SJSA1 (cell line): ENCODE measurements around the gene CDKAL1. TPM values are rescaled to one million over a fixed set of nuclear protein-coding genes. Genes with fewer than 3 reads are reported as not detected.
A peak's percentile ranks its signal among the peaks of the same experiment; 100 is the strongest.

Experiments
- DNase-seq, 2 experiments: peaks; one replicate each; pipeline ENCODE4 v3.0.0-alpha.2; 2015 to 2020; ENCODE audit warnings: low spot score in 2 of 2, low read depth in 1 of 2
- H3K27ac ChIP-seq: fragments of 250-450 bp; sonication (Bioruptor Pico); 2 replicates; pipeline ENCODE4 v1.5.1; 2020; ENCODE audit warnings: mild to moderate bottlenecking, moderate library complexity
- H3K27me3 ChIP-seq: fragments of 250-450 bp; sonication (Bioruptor Pico); replicated peaks from 2 replicates; pipeline ENCODE4 v1.5.1; 2020; ENCODE audit warnings: mild to moderate bottlenecking, moderate library complexity
- H3K36me3 ChIP-seq: fragments of 250-450 bp; sonication (Bioruptor Pico); 2 replicates; pipeline ENCODE4 v1.5.1; 2020; ENCODE audit warnings: mild to moderate bottlenecking
- H3K4me1 ChIP-seq: fragments of 250-450 bp; sonication (Bioruptor Pico); replicated peaks from 2 replicates; pipeline ENCODE4 v1.6.1; 2021; ENCODE audit warnings: mild to moderate bottlenecking
- H3K4me3 ChIP-seq: fragments of 250-450 bp; sonication (Bioruptor Pico); 2 replicates; pipeline ENCODE4 v1.5.1; 2020; ENCODE audit warnings: mild to moderate bottlenecking
- H3K9me3 ChIP-seq: fragments of 250-450 bp; sonication (Bioruptor Pico); replicated peaks from 2 replicates; pipeline ENCODE4 v1.5.1; 2020; ENCODE audit warnings: mild to moderate bottlenecking
- total RNA-seq: library from RNA; depleted of rRNA; stranded (reverse); fragments of >200 nt; shearing (Covaris generic); gene quantifications from 2 replicates; pipeline ENCODE4 v1.2.3, GENCODE V29; 2014

Gene CDKAL1
- total RNA-seq, 1 experiment from 2014 or later, result 25.7 TPM

DNA sequence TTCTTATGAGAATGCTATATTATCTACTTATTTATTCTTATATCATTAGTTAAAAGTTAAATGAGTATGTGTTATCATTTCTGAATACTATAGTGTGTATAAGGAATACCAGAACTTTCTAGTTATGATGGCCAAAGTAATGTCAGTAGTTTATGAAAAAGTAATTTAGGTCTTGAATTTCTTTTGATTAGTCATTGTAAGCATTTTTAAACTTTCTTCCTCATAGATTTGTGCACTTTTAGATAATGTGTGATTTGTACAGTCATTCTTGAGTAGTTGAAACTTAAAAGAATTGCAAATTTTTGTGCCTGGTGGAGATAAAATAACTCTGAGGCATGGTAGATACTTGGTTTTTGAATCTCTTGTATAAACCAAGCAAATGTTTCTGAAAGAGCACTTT lies 311.3 kb downstream of the CDKAL1 start:
- Histone ChIP-seq H3K4me3 (no peak overlapping the region), H3K9me3 (no peaks in the 10 kb centered on the region), H3K4me1 (no peaks in the 10 kb centered on the region), H3K27me3 (no peaks in the 10 kb centered on the region), H3K27ac (no peak overlapping the region), H3K36me3 (no peaks in the 10 kb centered on the region)
- no peak for DNase-seq

DNA sequence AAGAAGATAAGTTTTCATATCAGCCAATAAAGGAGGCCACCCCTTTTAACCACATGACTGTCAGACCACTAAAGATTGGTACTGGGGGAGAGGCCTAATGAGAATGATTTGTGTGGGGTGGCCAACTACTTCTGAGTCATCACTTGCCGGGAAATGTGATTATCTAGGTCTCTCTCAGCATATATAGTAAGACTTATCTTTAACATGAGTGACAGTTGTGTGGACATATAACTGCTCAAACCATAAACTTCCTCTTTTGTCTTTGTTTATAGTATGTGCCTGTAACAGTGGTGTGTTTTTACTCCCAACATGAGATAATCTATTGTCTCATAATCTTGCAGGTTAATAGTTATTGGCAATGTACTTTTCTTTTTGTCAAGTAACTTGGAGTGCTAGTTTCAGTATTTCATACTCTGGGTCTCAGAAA lies 312.4 kb downstream of the CDKAL1 start:
- H3K4me3 ChIP-seq, result no peak overlapping the region
- no peak for DNase-seq
- no peaks in the 10 kb centered on the region for H3K9me3 ChIP-seq
- H3K27ac ChIP-seq, result no peak overlapping the region
- no peaks in the 10 kb centered on the region for H3K36me3 ChIP-seq
- H3K27me3 ChIP-seq, result no peaks in the 10 kb centered on the region
- no peaks in the 10 kb centered on the region for H3K4me1 ChIP-seq

DNA sequence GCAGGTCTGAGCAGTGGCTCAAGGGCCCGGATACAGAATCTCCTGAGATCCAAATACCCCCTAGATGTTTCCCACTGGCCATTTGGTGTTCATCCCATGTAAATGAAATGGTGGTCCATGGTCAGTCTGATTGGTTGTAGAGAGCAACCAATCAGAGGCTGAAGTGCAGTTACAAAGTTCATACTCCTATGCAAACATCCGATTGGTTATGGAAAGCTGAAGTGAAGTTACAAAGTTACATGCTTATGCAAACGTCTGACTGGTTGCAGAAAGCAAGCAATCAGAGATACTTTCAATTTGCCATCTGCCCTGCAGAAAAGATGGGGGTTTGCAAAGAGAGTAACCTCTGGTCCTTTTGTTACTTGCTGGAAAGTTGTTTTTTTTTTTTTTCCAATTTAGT lies 313.6 kb downstream of the CDKAL1 start:
- Histone ChIP-seq H3K27me3 (no peaks in the 10 kb centered on the region), H3K9me3 (no peaks in the 10 kb centered on the region), H3K36me3 (no peaks in the 10 kb centered on the region), H3K27ac (no peak overlapping the region), H3K4me3 (no peak overlapping the region), H3K4me1 (no peaks in the 10 kb centered on the region)
- no peak for DNase-seq

DNA sequence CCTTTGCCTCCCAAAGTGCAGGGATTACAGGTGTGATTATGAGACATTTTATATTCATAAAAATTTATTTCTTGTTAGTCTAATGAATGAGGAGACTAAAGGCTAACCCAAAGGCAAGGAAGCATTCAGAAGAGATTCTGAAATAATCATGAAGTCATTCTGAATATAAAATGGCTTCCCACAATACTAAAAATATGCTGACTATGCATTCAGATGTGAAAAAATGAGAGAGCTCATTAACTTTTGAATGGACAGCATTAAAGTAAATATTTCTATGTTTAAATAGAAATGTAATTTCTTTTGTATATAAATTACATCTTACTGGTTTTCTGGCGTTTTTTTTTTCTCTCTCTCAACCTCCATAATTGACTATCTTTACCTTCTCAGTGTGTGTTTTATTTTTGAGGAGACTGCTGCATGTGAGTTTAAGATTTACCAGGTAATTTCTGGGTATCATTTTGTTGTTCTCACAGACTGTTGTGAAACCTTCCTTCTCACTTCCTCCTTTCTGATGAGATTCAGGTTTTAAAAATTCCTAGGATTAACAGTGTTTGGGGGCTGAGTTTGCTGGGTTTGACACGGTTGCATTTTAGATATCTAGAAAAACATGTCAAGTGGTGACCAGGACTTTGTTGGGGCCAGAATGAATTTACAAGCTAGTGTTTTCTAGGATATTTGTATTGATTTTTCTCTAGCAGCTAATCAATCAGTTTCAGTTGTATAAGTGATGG lies 316.6 kb downstream of the CDKAL1 start:
- Histone ChIP-seq H3K27ac (no peak overlapping the region), H3K27me3 (no peaks in the 10 kb centered on the region), H3K4me3 (no peak overlapping the region)

DNA sequence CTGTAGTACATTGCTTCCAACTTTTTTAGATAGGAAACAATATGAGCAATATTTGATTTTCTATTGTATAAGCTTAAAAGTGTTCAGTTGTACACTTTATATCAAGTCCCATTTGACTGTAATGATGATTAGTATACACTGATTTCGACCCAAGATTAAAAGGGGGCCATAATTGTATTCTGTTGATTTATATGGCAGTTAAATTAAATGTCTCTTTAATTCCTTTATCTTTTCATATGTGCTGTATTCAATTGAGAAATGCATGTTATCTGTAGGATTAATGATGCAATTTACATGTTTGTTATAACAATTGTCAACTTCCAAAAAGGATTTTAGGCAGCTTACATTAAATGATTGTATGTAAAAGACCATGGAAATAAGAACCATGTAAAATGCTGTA lies 317.5 kb downstream of the CDKAL1 start:
- Histone ChIP-seq H3K27me3 (no peaks in the 10 kb centered on the region), H3K36me3 (no peaks in the 10 kb centered on the region)

More for the DNA sequence above, 316.6 kb downstream of the CDKAL1 start:
- Histone ChIP-seq H3K36me3 (no peaks in the 10 kb centered on the region), H3K9me3 (no peaks in the 10 kb centered on the region), H3K4me1 (no peaks in the 10 kb centered on the region)
- DNase-seq, result no peak

DNA sequence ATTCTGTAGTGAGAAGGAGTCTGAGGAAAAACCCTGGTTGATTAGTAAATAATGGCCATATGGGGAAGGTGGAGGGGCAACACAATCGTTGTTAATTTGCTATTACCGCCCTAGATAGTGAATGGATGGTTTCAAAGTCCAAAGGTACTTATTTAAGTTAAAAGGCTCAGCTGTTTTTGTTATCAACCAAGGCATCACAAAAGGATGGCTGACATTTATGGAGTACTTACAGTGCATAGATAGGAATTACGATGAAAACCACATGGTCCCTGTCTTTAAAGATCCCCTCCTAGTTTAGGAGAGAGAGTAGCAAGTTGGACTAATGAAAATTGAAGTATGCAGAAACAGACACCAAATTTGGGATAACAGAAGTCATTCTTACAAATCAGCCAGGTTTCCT lies 319.6 kb downstream of the CDKAL1 start:
- H3K27me3 ChIP-seq, result no peaks in the 10 kb centered on the region

More for the DNA sequence above, 317.5 kb downstream of the CDKAL1 start:
- Histone ChIP-seq H3K4me3 (no peak overlapping the region), H3K9me3 (no peaks in the 10 kb centered on the region), H3K27ac (no peak overlapping the region), H3K4me1 (no peaks in the 10 kb centered on the region)
- DNase-seq, result no peak

DNA sequence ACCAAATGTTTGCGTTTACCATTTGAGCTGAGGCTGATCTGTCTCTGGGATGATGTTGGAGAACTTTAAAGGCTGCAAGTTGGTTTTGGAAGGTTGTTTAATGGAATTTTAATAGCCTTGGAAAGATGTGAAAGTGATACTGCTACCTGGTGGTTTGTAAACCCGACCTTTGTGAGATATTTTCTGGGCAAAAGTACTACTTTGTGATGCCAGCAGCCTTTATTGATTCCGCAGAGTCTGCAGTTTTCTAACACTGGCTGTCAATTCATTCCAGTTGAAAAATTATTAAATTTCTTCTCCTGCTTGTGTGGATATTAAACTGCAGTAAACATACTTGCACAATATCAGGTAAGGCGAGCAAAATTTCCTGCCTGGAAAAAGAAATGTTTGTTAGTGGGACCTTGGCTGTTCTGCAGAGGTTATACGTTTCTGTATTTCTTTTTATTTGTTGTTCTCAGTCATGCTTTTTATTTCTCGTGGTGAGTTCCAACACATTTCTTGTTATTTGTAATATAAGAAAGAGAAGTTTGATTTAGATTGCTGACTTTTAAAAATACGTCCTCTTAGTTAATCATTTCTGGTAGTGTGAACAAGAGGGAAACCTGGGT lies 322.5 kb downstream of the CDKAL1 start:
- Histone ChIP-seq H3K27me3 (no peaks in the 10 kb centered on the region), H3K4me3 (no peak overlapping the region), H3K4me1 (no peaks in the 10 kb centered on the region), H3K36me3 (no peaks in the 10 kb centered on the region), H3K27ac (no peak overlapping the region), H3K9me3 (no peaks in the 10 kb centered on the region)
- no peak for DNase-seq

More for the DNA sequence above, 319.6 kb downstream of the CDKAL1 start:
- no peak for DNase-seq
- Histone ChIP-seq H3K27ac (no peak overlapping the region), H3K9me3 (no peaks in the 10 kb centered on the region), H3K36me3 (no peaks in the 10 kb centered on the region), H3K4me1 (no peaks in the 10 kb centered on the region), H3K4me3 (no peak overlapping the region)

DNA sequence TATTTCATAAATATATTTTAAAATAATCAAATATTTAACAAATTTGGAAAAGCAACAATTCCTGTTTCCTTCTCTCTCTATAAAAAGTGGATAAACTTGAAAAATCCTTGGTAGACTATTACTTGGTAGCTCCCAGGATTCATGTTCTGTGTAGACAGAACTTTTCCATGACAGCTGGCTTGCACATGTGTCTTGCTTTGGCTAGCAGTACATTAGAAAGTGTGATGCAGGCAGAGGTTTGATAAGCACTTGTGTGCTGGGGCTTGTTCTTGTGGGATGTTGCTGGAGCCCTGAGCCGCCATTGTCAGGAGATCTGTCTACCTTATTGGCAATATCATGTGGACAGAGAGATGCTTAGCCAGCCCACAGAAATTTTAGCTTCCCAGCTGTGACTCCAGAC lies 327.2 kb downstream of the CDKAL1 start:
- Histone ChIP-seq H3K9me3 (no peaks in the 10 kb centered on the region), H3K4me1 (no peaks in the 10 kb centered on the region), H3K27ac (no peak overlapping the region), H3K36me3 (no peaks in the 10 kb centered on the region), H3K4me3 (no peak overlapping the region), H3K27me3 (no peaks in the 10 kb centered on the region)
- DNase-seq, result no peak

DNA sequence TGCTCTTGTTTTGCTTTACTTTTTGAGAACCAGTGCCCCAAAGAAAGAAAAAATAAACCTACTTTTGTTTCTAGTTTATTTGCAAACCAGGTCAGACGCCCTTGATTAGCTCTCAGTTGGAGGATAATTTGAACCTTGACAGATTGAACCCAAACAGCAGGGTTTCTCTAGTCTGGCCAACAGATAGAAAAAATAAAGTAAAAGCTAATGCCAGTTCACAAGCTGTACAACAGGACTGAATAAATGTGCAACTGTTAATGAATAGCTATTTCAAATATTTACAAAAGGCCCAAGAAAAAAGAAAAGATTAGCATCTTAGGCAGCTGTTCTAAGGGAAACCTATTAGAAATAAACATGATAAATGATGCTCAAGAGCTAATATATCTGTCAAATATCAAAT lies 331.8 kb downstream of the CDKAL1 start:
- H3K4me3 ChIP-seq, result no peak overlapping the region
- no peaks in the 10 kb centered on the region for H3K9me3 ChIP-seq
- peaks cover 11% of the 10 kb centered on the region for H3K4me1 ChIP-seq

DNA sequence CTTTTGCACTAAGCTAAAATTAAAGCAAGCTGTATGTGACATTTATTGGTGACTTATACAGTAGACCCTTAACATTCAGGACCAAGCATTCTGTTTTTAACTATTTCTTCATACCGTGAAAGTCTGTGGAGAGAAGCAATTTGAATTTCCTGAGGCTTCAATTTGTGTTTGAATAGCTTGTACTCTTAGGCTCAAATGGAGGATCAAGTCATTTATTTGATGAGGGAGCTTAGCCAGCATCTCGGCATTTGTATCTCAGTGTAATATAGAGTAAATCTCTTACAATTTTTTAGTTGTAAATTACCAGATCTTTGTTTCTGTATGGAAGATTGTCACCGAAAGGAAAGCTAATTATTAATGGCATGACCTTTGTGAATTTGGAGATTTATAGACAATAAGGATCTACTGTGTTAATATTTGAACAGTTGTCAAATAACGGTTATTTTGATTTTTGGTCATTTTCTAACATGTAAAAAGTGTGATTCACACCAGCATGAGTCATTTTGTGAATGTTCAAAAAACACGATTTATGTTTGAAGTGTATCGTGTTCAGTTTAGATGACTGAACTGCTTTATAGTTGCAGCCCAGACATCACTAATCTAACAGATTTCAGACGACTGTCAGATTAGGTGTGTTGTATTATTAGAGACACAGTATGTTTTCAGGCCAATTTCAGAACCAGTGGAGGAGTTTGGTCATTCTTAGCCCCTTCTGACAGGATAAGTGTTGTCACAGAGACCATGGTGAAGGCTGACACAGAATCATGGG lies 332.9 kb downstream of the CDKAL1 start:
- Histone ChIP-seq H3K27me3 (no peaks in the 10 kb centered on the region), H3K4me1 (peaks cover 11% of the 10 kb centered on the region), H3K27ac (peak overlapping the region; percentile 3; the same call in 1 of the 2 replicates), H3K9me3 (no peaks in the 10 kb centered on the region), H3K4me3 (no peak overlapping the region), H3K36me3 (no peaks in the 10 kb centered on the region)
- DNase-seq, result no peak

More for the DNA sequence above, 331.8 kb downstream of the CDKAL1 start:
- Histone ChIP-seq H3K27ac (no peak overlapping the region), H3K27me3 (no peaks in the 10 kb centered on the region), H3K36me3 (no peaks in the 10 kb centered on the region)
- DNase-seq, result no peak

DNA sequence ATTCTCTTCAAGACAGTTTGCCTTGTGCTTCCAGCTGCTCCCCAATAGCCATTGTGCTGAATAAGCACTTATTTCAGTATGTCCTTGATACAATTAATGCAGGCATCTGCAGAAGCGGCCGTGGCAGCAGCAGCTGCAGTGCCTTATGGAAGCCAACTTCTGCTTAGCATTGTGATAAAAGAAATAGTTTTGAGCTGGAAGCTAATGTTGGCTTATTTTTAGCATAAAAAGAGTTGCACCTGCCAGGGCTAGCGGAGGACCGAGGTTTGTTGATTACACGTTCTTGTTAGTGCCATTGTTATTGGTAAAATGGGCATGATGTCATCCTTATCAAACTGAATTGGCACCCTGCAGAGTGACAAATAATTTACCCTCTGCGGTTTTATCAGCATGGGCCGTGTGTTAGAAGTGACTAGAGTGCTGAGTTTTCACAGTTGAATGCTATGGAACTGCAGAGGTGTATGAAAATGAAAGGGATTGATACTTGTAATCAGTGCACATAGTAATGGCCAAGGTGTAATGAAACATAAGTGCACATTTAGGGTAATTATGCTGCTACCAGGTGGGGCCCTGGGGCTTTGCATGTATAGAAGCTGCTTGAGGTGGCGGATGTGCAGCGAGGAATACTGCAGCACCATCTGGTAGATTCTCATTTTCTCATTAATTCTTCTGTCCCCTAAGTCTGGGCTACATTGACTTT lies 334.3 kb downstream of the CDKAL1 start:
- Histone ChIP-seq H3K27me3 (no peaks in the 10 kb centered on the region), H3K27ac (no peak overlapping the region)
- no peak for DNase-seq

DNA sequence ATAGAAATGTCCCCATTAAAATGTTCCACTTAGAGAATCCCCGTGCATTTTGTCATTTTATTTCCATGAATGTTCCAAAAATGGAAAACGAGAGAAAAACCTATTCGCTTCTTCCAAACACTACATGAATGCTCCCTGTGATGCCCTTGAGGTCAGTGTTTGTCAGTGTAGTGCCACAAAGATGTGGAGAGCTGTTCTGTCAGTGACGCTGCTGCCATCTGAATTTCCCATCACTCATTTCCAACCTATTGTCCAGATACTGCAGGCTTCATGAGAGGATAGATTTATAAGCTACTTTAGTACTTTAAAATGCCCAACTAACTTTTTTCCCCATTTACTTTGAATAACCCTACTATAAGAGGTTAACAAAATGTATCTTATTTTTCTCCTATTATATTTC lies 335.8 kb downstream of the CDKAL1 start:
- H3K27ac ChIP-seq, result no peak overlapping the region
- H3K4me1 ChIP-seq, result peaks cover 11% of the 10 kb centered on the region
- no peaks in the 10 kb centered on the region for H3K9me3 ChIP-seq
- H3K27me3 ChIP-seq, result no peaks in the 10 kb centered on the region
- H3K4me3 ChIP-seq, result no peak overlapping the region
- no peak for DNase-seq
- H3K36me3 ChIP-seq, result no peaks in the 10 kb centered on the region

More for the DNA sequence above, 334.3 kb downstream of the CDKAL1 start:
- Histone ChIP-seq H3K36me3 (no peaks in the 10 kb centered on the region), H3K9me3 (no peaks in the 10 kb centered on the region), H3K4me1 (peaks cover 11% of the 10 kb centered on the region), H3K4me3 (no peak overlapping the region)

DNA sequence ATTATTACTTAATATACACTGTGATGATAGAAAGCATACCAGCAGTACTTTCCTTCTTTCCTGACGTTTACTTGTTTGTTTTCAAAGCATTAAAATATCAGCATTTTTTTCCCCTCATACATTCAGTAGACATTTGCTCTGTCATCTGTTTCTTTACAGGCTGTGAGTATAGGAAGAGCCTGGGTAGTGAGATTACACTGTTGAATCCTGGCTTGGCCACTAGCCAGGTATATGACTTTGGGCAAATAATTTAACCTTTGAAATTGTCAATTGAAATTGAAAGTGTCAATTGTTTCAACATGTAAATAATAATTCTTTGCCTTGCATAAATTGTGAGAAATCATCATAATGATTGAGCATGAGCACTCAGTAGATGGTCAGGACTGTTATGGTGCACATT lies 336.2 kb downstream of the CDKAL1 start:
- DNase-seq, result no peak
- Histone ChIP-seq H3K4me3 (no peak overlapping the region), H3K27ac (no peak overlapping the region), H3K9me3 (no peaks in the 10 kb centered on the region), H3K36me3 (no peaks in the 10 kb centered on the region), H3K27me3 (no peaks in the 10 kb centered on the region), H3K4me1 (peaks cover 13% of the 10 kb centered on the region)
